HG03175 (cell line): ENCODE results near the gene LMX1A.

Experiments
- ATAC-seq: cut with Tn5 transposase; IDR thresholded peaks from one replicate; pipeline ENCODE4 v1.9.1; 2021; ENCODE audit warnings: mild to moderate bottlenecking, moderate library complexity; ENCODE audit not compliant: unreplicated experiment

LMX1A gene

DNA sequence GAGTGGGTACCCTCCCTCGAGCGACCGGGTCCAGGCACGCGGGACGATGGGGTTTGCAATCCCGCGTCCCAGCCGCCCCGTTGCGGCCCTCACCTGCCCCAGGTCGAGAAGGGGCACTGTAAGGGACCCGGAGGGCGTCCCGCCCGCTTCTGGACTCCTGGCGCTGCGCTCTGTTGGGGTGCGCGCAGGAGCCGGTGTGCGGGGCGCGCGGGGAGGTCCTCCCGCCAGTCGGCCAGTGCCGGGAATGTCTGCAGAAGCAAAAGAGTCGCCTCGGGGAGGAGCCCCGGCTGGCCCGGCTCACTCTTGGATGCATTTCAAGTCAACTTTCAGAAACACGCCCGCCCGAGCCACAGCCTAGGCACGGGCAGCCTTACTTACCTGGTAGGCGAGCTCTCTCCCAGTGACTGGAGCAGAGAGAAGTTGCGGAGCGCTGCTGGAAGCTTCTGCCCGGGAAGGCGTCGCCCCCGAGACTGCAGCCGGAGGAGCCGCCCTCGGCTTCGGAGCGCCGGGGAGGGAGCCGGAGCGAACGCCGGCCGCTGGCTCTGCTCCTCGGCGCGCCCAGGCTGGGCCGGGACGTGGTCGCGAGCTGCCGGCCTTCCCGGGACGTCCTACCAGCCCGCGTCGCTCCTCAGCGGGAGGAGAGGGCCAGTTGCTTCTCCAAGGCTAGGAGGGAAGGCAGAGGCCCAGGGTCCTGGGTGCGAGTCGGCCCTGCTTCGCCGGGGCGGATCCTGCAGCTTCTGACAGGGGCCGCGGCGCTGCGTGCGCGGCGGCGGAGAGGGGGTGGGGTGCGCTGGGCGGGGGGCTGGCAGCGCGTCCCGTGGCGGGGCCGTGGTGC lies at the start of gene LMX1A:
Gene LMX1A, minus strand, starts transcription at position 739 of the 835 bp plus-strand sequence. CDS start 1,156 bp downstream, outside the sequence.
- ATAC-seq, result no peak

DNA sequence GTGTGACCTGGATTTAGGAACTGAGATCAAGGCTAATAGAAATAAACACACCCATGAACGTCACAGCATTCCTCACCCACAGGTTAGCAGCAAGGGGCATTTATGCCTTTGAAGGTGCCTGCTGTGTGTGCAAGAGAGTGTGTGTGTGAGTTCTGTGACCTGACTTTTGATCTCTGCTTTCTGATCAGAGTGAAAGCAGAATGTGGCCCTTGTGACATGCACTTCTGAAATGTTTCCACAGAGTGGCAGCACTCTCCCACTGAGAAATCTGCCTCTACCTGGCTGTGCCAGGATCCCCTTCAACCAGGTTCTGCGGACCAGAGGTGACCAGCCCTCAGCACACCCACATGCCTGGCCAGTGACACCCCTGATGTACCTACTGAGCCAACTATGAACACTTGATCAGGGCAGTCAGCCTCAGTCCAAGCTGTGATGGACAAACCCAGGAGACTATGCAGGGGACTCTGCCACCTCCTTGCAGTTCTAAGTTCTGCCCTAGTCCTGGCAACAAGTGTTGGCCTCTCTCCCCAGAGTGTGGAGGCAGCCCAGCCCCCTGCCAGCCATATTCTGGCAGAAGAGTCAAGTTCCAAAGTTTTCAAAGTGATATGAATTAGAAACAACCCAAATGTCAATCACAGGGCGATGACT lies 47.4 kb upstream of the LMX1A start:
- peak; percentile 55 for ATAC-seq

DNA sequence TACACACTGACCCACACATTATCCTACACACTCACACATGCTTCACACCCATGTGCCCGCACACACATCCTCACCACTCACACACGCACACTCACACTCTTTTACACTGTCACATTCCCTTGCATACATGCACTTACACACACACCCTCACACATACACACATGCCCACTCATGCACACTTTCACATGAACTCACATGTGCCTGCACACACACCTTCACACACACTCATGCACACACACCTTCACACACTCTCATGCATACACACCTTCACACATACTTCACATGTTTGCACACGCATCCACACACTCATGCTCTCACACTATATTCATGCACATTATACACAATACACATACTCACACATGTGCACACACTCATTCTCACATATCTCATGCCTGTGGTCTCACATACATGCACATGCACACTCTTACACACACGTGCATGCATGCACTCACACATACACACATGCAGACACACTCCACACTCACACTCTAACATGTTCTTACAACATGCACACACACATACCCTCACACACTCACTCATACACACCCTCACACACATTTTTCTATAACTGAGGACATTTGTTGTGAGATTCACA lies 46.1 kb upstream of the LMX1A start:
- ATAC-seq, result no peak

DNA sequence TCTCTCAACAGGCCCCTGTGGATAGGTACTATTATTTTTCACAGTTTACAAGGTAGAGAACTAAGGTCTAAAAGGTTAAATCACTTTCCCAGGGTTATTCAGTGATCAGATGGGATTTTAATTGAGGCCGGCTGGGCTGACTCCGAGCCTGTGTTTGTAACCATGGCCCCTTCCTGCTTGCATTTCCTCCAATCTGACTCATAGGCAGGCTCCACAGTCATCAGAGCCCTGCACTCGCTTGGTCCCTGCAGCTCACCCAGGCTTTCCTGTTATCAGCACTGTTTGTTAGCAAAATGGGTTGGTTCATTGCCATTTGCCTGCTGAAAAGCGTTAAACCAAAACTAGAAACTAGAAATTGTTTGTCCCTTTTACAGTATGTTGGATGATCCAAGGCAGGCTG lies 41.4 kb upstream of the LMX1A start:
- no peak for ATAC-seq

DNA sequence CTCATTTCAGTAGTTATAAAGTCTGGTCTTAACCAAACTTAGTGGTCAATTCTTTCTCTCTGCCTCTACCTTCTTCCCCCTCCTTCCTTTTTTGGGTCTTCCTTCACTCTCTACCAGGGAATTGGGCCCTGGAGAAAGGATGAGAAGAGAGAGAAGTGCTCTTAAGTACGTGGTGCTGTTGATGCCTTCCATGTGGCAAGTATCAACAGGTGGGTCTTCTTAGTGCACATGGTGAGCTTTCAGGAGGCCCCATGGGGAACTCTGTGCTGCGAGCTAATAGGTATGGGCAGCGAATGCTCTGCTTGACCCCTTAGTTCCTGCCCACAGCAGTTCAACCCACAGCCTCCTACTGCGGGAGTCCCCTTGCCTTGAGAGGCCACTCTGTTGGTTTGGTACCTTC lies 39.4 kb upstream of the LMX1A start:
- ATAC-seq, result no peak

DNA sequence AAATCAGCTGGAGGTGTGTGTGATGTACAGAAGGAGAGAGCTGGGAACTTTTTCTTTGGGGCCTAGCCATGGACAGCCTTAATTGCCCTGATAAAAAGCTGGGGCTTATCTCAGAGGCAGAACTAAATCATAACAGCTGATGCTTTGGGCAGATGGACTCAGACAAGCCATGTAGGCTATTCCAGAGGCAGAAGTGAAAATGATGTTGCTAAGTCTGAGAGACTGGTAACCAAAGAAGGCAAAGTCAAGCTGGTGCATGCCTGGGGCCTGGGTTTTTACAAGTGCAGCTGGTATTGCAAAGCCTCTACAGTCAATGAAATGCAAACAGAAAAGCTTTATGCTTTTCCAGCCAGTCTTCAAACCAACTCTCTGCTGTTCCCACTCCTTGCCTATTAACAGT lies 39.0 kb upstream of the LMX1A start:
- no peak for ATAC-seq

DNA sequence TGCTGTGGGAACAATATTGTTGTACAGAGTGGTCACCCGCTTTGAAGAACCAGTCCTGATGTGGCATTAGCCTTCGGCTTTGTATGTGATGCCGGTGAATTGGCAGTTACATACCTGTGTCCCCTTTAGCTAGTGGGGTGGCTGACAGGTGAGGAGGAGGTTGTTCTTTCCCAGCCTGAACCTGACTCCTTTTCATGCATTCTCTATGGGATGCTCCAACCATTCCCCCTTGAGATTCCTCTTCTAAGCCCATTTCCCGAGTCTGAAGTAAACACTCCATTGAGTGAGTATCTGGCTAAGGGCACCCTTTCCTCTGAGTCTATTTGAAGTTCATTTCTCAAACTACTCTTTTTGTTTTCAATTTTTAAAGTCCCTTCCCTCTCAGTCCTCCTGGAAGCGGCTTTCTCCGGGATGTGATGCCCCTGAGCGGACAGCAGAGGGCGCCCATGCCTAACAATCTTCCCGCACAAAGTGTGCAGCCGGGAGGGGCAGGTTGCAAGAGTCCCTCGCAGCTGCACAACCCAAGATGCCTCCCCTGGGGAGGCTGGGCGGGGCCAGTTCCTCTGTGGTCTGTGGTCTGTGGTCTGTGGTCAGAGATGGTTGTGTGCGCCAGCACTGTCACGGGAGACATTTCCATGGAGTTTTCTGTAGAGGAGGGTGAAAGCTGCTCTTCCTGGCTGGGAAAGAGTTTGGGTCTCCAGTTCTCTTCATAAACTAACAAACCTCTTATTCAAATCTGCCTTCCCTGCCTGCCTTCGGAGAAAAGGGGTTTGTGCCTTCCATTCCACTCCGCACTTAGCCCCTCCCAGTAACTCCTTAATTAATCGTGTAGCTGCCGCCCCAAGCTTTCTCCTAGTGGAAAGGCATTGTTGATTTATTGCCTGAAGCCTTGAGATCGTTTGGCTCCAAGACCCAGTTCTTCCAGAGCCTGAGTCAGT lies 36.4 kb upstream of the LMX1A start:
- ATAC-seq, result peak; percentile 98

DNA sequence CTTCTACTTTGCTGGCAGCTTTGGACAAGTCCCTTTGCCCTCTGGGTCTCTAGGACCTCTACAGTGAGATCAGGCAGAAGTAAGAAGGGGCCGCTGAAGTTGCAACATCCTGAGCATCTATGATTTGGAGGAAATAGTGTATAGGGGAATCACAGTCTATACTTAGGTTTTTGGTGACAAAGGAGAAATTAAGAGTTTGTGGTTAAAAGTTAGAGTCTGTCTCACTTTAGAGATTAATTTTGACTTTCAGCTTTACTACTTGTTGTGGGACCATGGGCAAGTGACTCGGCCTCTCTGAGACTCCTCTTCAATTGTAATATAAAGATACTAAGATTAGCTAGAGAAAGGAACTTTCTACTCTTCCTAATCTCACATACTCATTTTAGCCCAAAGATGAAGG lies 33.1 kb upstream of the LMX1A start:
- ATAC-seq, result no peak

DNA sequence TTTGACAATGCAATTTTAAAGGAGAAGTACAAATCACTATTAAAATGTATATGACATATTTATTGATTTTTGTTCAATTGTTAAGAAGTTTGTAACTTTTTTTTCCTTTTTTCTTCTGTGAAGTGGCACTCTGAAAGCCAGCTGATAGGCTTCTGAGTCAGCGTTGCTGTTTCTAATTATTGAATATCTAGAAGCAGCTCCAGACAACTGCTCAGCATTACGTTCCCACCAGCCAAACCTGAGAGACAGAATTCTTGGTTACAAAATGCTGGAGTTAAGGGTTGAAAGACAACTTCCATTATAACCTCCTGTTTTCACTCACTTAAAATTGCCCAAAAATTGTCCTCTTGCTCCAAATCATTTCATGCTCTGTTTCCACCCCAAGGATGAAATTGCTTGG lies 31.4 kb upstream of the LMX1A start:
- ATAC-seq, result no peak

DNA sequence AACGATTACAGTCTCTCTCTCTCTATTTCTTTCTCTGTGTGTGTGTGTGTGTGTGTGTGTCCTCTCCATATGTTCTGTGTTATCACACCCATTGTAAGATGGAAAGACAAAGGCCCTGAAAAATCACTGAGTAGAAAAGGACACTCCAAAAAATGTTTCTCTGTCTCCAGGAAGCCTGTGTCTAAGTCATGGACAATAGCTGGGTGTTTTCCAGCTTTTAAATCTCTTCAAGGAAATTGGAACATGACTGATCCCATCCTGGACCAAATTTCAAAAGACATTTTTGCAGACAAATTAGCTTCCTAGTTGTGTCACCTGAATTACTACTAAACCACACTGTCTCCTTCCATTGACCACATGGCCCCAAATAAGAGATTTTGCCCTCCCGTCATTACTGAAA lies 31.0 kb upstream of the LMX1A start:
- no peak for ATAC-seq

DNA sequence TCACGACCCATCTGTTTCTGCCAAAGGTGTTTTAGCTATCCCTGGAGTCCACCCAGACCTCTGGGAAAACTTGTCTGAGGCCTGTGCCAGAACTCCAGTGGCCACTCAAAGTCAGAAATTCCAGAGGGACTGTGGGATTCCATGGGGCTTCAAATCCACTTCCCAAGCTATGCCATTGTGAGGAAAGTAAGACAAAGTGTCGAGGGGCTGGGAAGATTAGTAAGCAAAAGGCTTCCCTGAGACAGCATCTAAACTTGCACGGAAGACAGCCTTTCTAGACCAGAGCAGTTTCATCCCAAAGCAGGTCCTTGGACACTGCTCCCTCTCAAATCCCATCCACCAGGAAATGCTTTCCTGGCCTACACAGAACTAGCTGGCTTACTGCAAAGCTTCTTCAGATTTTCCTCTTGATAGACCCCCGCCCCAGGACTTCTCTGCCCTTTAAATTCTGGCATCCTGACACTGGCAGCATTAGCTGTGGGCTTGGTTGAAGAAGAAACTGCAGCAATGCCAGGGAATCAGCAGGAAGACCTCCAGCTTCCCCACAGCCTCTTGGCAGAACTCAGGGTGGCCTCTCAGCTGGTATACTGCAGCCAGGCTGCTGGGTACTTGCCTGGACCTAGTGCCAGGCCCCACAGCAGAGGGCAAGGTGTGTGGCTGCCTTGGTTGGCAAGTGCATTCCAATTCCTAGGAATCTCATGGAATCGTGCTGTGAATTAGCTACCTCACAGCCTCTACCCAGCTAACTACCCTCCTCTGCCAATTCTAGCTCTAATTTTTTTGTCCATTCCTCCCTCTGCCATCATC lies 27.3 kb upstream of the LMX1A start:
- ATAC-seq, result no peak

DNA sequence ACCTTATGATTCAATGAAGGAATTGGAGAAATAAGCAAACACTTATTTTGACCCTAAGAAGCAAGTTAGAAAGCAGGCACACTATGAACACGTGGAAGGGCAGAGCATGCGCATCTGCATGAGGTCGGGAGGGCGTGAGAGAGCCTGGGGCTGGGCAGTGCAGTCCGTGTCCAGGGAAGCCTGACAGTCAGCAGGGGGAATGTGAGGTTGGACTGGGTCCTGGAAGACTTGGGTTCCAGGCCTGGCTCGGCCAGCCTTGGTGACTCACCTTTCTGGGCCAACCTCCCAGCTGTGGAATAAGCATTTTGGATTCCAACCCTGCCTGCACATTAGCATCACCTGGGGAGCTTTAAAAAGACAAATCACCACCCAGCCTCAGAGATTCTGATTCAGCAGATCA lies 26.6 kb upstream of the LMX1A start:
- ATAC-seq, result no peak

DNA sequence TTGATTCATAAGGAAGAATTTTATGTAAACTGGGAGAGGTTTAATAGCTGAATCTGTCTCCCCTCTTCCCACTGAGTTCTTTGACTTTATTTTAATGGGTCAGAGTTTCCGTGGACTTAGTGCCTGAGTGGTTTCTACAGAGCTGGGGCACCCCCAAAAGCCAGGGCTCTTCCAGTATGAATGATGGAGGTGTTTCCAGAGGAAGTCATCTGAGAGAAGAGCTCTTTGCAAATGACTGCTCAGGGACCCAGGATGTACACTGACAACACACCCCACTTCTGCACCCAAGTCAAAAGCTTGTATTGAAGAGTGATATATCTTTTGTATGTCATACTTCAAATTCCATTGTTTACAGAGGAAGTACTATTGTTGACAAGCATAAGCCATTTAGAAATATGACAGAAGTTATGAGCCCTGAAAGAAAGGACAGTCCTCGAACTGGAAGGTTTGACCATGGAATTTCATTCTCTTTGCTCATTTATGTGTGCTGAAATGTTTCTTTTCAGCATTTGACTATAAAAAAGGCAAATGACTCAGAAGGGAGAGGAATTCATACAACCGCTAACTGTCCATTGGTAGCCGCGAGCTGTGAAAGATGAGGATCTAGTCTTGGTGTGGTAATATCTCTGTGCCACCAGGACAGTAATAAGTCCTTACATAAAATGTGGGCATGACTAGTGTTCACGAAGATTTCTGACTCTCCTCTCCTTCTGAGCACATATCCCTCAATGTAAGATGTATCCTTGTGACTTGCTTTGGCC lies 25.4 kb upstream of the LMX1A start:
- ATAC-seq, result no peak

DNA sequence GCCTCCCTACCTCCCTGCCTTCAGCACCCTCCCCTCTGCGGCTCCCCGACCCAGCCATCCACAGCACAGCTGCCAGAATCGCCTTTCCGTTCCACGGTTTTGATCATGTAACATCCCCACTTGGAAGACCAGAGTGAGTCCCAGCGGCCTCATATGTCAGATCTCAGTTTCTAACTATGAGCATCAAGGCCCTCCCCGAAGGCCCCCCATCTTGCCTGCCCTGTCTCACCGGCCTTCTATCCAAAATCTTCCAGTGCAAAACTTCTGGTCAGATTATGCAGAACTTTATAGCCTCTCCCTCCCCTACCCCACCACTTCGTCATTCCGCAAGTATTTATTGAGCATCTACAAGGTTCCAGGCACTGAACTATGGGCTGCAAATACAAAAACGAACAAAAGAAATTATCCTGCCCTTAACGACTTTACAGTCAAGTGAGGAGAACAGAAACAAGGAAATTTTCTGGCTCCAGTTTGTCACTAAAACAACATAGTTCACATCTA lies 20.3 kb upstream of the LMX1A start:
- no peak for ATAC-seq

DNA sequence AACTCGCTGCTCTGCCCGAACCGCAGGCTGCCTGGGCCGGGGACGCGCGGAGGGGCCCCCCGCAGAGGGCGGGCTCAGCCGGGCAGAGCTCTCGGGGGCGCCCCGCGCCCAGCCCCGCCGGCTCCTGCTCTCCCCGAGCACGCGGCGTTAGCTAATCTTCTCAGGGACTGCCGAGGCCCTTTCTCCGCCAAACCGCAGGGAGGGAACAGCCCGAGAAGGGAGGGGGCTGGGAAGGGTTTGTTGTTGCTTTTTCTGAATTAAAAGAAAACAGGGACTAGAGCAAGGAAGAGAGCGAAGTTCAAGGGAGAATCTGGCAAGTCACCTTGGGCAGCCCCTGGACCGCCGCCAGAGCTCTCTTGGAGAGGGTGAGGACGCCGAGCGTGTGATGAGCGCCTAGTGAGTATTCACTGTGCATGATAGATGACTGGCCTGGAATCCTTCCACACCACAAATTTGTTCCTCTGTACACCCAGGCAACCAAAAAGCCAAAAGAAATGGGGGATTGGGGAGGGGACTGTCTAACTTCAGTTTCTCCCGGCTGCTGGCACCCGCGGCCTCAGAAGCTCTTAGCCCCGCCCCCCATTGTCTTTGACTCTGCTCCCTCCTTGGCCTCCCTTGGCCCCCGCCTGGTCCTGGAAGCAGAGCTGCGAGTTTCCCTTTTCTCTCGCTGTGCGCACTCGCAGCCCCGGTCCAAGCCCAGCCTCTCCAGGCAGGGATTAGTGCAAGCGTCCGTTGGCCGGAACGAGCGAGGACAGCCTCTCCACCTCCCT lies 19.7 kb upstream of the LMX1A start:
- no peak for ATAC-seq

DNA sequence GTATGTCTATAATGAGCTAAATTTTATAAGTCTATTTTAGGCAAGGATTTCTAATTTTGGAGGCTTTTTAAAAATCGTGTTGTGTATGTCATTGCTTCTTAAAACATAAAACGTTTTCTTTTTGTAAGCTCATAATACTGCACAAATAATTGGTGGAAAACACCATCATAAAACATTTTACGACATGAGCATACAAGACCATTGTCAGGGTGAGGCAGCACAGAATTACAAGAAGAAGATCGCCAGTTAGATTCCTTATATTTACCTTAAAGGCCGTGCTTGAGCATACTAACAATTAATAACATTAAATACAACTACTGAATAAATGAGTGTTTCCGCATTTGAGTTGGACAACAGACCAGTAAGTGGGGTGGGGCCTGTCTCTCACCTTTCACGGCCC lies 19.1 kb upstream of the LMX1A start:
- ATAC-seq, result no peak

DNA sequence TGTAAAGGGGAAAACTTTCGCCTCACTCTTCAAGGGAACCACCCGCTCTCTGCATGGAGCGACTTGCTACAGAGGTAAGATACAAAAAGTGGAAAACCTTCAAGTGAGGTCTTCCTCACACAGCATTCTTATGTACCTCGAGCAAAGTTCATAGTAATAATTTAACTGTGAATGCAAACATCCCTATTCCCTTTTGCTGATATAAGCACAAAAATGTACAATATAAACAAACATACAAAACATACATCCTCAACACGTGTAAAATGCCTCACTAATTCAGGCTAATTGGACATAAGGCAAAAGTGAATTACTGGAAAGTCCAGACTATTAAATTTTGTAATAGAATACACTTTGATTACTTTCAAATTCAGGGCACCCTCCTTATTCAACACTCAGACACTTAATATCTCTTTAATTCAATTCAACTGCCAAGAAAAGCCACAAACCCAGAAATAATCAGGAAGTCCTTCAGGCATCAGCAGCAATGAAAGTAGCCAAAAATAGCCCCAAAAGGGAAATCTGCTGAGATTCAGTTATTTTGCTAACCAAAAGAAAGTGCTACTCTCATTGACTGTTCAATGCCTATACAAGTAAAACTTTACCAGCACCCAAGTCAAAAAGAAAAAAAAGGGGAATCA lies 15.2 kb upstream of the LMX1A start:
- no peak for ATAC-seq

DNA sequence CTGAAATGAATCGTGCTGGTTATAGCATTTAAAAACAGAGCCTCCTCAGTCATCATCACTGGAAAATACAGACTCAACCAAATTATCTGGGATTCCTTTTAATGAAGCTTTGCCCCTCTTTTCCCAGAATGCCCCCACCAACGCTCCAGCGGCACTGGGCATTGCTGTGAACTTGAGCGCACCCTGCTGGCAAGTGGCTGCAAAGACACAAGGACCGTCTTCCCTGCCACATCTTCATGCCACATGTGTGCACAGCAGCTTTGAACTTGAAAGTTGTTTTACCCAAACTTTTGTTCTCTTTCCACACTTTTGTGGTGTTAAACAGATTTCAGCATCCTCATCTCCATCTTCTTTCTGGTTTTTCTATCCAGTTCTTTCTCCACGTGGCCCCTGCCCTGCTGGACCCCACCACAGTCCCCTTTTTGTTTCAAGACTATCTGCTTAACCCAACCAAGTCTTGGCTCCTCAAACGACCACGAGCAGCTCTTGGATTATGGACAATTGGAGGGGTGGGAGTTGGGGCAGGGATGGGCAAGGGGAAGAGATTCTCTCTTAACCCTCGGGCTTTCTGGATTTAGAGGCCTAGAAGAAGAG lies 12.8 kb upstream of the LMX1A start:
- ATAC-seq, result no peak
